ENCODE data around the gene KMT2C.
"Not testable (repeated sequence)": the region's sequence is repeated elsewhere in the genome, so short reads cannot be mapped to it uniquely, and the experiment has no call there.

GRCh38 chr7:152438017-152438416, 2.2 kb upstream of the KMT2C start:
- TF ChIP-seq CTCF, POLR2A (IDR thresholded peaks at IDR 0.05): not testable (repeated sequence)

Data from Peyer's patch (tissue), 4 donors.